Stimulated activated CD4-positive, alpha-beta T cell treated with anti-CD3 and anti-CD28 coated beads, TNF-alpha, amount 100 ng/mL, for 24 hours (primary cell): Measurements from ENCODE around the gene PALM2AKAP2.

Experiments used
- DNase-seq, 3 experiments: peaks; one replicate each; pipeline ENCODE4 v3.0.0-alpha.2; 2020; ENCODE audit warnings: low read depth in 3 of 3

The PALM2AKAP2 gene

DNA sequence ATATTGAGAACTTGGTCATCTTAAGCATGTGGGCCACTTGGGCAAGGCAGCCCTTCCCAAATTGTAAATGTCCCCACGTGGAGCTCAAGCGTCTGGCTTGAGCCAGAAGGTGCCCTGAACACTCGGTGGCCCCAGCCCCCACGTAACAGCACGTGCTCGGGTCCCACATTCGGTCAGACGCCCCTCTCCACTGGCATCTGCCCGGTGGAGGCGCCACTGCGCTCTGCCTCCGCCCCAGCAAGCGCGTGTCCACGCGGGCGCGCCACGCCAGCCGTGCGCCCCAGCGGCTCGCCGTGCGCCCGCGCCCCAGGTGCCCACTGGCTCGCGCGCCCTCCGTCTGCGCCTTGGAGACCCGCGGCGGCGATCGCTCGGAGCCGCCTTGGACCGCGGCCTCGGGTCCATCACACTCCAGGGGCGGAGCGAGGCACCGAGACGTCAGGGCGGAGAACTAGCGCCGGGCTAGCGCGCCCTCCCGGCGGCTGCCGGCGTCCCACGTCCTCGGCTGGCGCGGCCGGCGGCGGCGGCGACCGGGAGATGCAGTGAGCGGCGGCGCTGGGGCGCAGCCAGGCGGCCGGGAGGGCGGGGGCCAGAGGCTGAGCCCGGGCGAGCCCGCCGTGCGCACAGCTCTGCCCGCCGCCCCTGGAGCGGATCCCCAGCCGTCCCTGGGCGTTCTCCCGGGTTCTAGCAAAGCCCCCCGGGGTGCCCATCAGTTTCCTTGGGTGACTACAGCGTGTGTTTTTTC lies at the start of gene PALM2AKAP2:
Gene PALM2AKAP2, plus strand, starts transcription at position 488 of the 742 bp plus-strand sequence. CDS start 291 bp downstream, outside the sequence.
- DNase-seq = peak in 1 of 3 experiments; percentile 4

DNA sequence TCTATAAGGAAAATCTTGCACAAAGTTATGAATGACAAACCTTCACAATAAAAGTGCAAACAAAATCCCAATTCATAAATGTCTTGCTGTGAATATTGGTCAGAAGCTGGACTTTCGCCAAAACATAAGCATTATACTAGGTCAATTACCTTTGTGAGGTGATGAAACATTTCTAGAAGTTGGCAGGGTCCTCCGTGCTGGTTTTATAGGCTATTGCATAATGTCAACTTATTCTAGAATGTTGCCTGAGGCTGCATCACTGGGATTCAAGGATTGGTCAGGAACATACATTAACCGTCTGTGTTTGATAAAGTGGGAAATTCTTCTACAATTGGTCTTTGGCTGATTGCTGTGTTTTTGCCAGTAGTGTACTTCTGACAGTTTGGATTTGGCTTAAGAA lies 49.8 kb upstream of the PALM2AKAP2 start:
- no peak for DNase-seq

DNA sequence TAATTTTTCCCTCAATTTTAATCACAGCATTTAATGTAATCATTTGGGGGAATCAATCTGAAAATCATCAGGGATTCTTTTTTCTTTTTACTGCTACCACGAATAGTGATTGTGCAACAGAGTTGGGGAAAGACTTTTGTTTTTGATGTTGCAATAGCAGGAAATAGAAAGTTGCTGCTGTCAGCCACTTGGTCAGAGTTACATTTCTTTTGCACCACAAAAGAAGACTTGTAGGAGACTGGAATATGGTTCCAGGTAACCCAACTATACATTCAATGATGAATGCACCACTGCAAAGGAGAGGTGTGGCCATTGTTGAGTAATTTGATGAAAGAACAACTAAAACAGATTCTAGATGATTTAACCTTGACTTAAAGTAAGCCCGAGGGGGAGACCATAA lies 46.3 kb upstream of the PALM2AKAP2 start:
- DNase-seq = no peak

DNA sequence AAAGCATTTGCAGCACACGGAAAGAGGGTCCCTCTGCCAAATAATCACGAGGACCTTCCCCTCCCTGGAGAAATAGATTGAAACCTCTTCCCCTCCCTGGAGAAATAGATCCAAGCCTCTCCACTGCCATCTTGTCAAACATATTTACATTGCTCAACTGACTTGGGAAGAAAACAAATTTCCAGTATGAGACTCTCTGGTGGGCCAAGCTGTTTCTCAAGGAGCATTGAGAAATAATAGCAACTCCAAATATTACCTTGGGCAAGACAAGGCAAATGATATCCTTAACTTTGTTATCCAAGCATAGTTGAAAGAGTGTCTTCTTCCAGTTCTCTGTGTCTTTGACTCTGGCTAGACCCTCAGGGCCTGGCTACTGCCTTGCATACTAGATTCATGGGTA lies 45.2 kb upstream of the PALM2AKAP2 start:
- no peak for DNase-seq

DNA sequence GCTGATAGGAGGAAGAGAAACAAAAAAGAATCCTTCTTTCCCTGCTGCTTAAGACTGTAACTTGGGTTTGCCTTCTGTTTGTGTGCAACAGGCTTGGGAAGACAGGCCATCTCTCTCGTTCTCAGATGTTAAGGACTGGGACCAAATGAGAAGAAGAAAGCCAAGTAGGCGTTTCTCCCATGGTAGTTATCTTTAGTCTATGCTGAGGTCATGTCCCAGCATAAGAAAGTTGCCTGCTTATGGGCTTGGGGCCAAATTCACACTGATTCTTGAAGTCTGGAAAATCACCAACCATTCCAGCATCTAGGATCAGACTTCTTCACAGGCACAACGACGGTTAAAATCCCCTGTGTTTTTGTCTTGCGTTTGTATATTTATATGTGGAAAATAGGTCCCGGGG lies 44.2 kb upstream of the PALM2AKAP2 start:
- DNase-seq = no peak

DNA sequence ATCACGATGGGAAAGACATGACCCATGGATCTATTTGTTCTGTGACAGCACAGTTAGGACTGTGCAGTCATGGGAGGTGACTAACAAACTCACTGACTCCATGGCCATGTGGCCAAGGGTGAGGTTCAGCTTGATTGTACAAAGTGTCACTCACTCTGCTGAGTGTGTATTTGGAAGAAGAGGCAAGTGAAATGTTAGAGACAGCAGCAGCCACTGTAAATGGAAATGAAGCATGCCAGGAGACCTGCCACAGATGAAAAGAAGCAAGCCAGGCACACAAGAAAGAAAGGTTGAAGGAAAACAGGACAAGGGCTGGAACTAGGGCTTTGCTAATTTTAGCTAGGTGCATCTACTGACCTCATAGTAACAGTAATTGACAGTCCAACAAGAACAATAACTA lies 42.7 kb upstream of the PALM2AKAP2 start:
- no peak for DNase-seq

DNA sequence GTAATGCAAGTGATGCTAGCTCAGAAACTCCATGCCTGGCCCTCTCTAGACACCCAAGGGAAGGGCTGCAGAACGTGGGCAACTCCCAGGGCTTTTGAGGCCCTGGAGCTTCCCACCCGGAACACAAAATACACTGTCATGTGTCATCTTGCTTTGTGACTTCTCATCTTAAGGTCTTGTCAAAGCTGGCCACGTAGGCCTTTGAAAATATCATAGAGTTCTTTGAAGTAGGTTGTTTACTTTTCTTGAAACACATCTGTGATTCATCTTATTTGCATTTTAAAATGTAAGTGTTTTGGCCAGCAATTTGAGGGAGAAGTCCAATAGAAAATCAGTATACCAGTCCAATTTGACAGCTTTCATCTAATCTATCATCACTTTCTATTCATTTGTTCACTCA lies 40.2 kb upstream of the PALM2AKAP2 start:
- no peak for DNase-seq

DNA sequence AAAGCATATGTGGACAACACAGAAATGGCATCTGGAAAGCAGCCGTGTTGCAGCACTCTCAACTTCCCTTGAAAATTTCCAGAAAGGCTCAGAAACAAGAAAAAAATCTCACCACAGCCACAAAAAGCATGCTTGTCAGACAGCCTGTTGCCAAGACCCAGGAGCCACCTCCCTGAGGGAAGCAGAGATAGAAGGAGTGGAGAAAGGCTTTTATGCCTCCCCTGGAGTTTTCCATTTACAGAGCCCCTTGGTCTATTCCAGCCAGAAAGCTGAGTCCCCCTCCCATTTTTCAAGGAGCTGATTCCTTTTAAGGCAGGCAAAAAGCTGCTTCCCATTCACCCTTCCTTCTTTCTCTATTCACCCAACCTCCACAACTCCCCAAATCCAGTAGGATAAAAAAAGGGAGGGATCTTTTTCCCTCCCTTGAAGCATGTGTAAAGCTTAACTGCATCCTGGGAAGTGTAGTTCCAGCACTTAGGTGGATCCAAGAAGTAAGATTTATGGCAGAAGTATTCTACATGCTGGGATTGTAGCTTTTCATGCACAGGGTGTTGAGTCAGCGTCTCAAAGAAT lies 37.1 kb upstream of the PALM2AKAP2 start:
- no peak for DNase-seq

DNA sequence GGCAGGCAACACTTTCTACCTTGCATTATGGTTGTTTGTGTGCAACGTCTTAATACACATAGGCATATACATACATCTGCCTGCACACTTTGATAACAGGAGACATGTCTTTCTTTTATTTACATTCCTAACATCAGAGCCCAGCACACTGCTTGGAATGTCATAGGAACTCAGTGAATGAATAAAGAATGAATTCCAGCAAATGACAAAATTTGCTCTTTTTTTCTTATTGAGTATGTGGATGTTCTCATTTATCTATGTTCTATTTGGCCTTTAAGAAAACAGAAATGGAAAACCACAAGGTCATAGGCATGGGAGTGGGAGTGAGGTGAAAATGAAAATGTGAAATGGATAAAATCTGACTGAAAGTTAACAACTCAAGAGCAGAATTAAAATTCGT lies 36.3 kb upstream of the PALM2AKAP2 start:
- DNase-seq = no peak

DNA sequence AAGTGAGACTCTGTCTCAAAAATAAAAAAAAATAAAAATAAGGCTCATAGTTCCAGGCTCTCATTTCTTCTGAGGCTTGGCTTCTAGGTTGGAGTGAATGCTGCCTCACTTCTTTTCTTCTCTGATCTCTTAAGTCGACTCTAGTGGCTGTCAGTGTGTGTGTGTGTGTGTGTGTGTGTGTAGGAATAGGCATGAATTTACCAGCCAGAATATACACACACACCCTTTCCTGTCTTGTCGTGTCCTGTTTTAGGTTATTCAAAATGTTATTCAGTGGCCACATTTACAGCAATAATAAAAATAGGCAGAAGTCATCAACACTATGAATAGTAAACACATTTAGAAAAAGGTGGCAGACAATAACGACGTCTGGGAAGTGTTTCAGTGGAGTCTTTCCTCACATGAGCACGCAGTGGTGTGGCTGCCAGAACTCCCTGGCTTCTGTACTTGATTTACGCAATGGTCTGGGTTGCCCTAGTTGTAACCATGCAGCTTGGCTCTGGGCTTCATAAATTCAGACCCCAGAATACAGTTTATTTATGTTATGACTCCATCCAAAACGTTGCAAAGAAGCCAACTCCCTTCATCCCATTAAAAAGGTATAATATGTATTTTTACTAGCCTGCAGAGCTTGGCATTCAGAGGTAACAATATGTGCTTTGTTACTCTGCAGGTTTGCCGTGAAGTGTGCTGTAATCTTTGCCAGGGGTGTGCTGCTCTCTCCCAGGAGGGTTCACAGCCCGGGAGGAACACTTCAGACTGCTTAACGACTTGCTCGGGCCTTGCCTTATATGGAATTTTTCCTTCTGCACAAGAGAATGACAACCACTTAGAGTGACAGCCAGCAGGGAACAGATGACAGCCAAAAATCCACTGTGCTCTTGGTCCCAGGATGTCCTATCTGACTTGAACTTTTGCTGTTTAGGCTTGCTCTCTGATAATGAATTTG lies 34.4 kb upstream of the PALM2AKAP2 start:
- no peak for DNase-seq

DNA sequence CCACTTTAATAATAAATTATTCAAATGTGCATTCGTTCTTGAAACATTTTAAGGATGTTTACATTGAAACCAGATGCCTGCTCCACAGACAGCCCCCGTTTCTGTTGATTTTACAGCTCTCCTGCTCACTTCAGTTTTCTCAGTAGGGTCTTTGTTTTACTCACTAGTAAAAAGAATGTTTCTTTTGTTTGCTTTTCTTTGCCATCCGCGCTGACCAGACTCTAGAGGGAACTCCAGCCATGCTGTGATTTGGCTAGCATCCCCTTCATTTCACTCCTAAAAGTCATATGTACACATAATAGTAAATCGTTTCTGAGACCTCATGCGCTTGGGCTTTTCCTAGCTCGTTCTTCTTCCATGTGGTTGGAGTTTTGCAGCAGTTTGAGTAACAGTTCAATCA lies 28.7 kb upstream of the PALM2AKAP2 start:
- DNase-seq = no peak

DNA sequence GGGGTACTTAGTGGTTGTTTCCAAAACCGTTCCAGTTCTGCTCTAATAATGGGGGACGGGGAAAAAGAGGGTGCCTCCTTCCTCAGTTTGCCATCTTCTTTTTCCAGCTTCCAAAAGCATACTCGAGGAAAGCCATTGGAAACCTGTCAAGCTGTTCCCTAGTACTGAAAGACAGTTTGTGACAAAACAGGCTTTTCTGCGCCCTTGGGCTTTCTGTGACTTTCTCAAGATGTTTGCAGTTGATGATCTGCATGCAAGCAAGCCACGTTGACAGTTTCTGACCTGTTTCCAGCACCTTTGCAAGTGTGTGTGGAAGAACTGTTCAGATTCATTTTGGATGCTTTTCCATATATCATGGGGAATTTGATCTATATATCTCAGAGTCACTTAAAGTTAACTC lies 26.7 kb upstream of the PALM2AKAP2 start:
- no peak for DNase-seq

DNA sequence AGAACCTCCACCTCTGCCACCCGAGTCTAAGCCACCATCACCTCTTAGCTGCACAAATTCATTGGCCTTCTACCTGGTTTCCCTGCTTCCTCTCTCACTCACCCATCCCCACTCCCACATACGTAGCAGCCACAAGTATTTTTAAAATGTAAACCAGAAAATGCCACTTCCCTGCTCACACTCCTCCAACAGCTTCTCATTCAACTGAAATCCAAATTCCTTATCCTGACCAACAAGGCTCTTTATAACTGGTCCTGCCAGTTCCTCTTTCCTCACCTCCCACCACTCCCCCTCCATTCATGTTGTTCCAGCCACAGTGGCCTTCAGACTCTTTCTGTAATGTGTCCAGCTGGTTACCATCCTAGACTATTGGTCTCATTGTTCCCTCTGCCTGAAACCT lies 25.0 kb upstream of the PALM2AKAP2 start:
- DNase-seq = no peak

DNA sequence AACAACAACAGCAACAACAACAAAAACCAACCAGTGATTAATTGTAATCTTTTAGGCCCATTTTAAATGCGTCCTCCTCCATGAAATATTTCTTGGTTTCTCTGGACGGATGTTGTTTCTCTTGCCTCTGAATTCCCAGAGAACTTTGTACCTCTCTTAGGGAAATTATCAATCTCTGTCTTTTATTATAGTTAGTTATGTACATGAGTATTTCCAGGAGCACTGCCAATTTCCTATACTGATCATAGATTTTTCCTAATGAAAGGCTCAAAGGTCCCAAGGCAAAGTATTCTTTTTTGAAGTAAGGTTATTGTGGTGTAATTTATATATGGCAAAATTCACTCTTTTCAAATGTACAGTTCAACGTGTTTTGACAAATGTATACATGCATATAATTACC lies 20.4 kb upstream of the PALM2AKAP2 start:
- no peak for DNase-seq

DNA sequence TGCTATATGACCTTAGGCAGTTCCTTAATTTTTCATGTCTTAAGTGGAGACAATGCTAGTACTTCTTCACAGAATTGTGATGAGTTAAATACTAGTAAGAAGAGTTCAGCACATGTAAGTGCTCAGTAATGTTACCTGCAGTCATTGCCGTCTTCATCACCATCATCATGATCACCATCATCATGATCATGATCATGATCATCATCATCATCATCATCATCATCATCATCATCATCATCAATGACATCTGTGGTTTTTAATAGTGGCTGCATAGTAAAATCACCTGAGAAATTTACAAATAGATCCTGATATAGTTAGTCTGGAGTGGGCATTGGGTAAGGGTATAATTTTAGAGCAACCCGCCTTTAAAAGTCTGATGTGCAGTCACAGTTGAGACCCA lies 14.7 kb upstream of the PALM2AKAP2 start:
- no peak for DNase-seq

DNA sequence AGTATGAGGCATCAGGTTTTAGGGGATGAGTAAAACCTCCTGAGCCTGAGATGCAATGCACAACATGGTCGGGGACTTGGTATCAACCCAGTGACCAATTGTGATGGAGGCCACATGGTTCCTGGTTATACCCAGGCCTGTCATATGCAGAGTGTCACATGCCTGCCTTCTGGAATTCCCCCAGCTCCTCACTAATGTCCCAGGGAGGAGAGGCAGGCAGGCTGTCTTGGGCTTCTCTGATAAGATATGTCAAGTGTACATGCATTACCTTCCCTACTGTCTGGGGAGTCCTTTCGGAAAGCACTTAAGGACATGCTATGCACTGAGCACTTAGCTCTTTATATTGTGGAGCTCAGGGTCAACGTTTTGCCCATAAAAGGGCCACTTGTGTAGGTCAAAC lies 14.2 kb upstream of the PALM2AKAP2 start:
- DNase-seq = no peak

DNA sequence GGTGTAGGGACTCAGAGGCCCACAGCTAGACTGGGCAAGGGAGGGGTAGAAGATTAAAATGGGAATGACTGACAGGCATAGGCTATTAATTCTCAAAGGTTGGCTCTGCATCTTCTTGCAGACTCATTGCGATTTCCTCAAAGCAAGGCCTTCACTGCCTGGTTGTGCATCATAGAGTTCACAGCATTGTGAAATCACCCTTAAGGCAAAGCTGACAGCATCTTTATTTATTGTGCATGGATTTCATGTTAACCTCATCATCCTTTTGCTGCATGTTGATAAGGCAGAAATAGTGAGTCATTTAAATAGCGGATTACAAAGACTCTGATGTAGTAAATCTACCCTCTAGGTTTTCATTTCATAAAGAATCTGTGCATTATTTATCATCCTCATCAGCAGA lies 13.6 kb upstream of the PALM2AKAP2 start:
- no peak for DNase-seq

DNA sequence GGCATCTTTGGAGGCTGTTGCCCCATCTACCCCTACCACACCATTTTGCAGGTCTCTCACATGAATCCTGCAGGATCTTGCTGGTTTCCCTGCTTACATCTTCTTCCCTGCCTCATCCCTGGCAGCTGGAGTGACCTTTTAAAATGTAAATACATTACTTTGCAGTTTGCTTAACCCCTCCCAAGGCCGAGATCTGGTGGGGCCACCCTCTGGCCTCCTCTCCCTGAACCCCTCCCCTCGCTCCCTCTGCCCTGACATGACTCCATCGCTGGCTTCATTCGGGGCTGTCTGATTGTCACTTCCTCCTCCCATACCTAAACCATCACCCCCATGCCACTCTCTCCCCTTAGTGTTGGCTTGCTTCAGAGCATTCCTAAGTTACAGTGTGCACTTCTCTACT lies 12.6 kb upstream of the PALM2AKAP2 start:
- DNase-seq = no peak

DNA sequence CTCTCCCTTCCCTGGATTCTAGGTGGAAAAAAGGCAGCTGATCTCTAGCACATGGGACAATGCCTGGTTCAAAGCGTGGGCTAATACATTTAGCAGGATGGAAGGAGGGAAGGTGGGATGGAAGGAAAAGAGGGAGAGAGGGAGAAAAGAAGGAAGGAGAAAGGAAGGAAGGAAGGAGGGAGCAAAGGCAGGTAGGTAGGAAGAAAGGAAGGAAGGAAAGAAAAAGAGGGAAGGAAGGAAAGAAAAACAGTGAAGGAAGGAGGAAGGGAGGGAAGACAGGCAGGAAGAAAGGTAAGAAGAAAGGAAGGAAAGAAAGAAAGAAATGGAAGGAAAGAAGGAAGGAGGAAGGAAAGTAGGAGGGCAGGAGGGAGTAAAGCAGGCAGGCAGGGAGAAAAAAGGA lies 12.2 kb upstream of the PALM2AKAP2 start:
- no peak for DNase-seq

DNA sequence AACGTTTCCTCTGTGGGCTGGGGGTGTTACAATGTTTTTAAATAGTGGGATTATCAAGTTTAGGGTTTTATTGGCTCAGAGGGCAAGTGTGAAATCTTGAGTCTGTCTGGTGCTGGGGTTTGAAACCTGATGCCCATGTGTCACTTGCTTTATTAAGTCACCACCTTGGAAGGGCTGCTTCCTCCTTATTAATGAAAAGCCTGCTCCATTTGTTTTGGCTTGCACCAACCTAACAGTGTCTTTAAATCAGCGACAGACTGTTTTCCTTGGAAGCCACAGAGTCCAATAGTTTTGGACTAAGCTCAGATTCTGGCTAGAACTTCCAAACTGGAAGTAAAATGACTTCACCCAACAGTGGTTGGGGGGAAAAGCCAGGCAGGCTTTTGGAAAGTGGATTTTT lies 10.7 kb upstream of the PALM2AKAP2 start:
- no peak for DNase-seq

DNA sequence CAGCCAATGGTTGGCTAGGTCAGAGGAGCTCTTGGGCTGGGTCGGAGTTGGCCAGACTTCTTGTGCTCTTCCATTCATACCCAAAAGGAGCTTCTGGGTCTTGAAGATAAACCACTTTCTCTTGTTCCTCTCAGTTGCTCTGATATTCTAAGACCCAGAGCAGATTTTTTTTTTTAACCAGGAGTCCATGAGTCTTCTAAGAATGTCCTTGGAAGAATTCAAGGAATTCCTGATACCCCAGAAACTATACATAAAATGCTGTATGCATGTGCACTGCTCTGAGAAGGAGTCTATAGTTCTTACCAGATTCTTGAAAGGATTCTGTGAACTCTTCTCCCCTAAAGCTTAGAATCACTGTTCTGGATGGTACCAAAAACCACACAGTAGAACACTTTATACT lies 9.9 kb upstream of the PALM2AKAP2 start:
- DNase-seq = no peak

DNA sequence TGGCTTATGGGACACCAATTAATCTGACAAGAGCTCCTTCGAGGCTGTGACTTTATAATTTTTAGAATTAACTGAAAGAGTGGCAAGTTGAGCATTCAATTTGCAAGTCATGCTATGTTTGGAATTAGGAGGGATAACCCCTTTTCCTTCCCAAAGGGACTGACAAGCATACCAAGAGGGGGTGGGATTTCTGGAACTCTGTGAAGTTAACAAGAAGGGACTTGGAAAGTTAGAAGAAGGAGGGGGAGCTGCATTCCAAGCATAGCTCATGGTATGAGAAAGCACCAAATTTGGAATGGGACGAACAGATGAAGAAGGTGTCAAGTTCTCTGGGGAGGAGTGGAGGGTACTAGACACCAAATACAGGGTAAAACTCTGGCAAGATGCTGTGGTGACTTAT lies 8.9 kb upstream of the PALM2AKAP2 start:
- no peak for DNase-seq
